ENCODE data around the gene SECISBP2. TPM values are rescaled to one million over a fixed set of nuclear protein-coding genes. Genes with fewer than 3 reads are reported as not detected.
"Not testable (repeated sequence)": the region's sequence is repeated elsewhere in the genome, so short reads cannot be mapped to it uniquely, and the experiment has no call there.

Gene SECISBP2, protein sequence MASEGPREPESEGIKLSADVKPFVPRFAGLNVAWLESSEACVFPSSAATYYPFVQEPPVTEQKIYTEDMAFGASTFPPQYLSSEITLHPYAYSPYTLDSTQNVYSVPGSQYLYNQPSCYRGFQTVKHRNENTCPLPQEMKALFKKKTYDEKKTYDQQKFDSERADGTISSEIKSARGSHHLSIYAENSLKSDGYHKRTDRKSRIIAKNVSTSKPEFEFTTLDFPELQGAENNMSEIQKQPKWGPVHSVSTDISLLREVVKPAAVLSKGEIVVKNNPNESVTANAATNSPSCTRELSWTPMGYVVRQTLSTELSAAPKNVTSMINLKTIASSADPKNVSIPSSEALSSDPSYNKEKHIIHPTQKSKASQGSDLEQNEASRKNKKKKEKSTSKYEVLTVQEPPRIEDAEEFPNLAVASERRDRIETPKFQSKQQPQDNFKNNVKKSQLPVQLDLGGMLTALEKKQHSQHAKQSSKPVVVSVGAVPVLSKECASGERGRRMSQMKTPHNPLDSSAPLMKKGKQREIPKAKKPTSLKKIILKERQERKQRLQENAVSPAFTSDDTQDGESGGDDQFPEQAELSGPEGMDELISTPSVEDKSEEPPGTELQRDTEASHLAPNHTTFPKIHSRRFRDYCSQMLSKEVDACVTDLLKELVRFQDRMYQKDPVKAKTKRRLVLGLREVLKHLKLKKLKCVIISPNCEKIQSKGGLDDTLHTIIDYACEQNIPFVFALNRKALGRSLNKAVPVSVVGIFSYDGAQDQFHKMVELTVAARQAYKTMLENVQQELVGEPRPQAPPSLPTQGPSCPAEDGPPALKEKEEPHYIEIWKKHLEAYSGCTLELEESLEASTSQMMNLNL
- total RNA-seq (2014; rRNA removed; shearing (Covaris generic)) = 12.2 and 19.0 TPM in 2 replicates
- polyA plus RNA-seq (2016; fragmentation: Nextera tagmentation; extraction: Ambion mirVana) = 11.9 and 13.0 TPM in 2 replicates

- H3K9ac ChIP-seq = peak within 1 kb of the TSS; percentile 96
- H3K9me2 ChIP-seq (ENCODE audit: insufficient read depth) = no peaks in the 10 kb centered on the region
- H4K20me1 ChIP-seq (ENCODE audit: insufficient read depth) = no peaks in the 10 kb centered on the region
- peak within 1 kb of the TSS; percentile 96 for H3K4me2 ChIP-seq (ENCODE audit: unreplicated experiment)
- H3K9me3 ChIP-seq (ENCODE audit: low read depth) = no peaks in the 10 kb centered on the region
- peaks cover 47% of the 10 kb centered on the region for H3F3A ChIP-seq (ENCODE audit: insufficient read depth)
- peaks cover 86% of the 10 kb centered on the region for H3K79me2 ChIP-seq (ENCODE audit: insufficient read depth)
- peak within 1 kb of the TSS; percentile 99 for H3K27ac ChIP-seq
- DNase-seq = peak; percentile 98
- TF ChIP-seq EZH2phosphoT487 (IDR thresholded peaks at IDR 0.05; ENCODE audit: insufficient read depth, low read depth) (no peak), EZH2 (IDR thresholded peaks at IDR 0.05; ENCODE audit: insufficient read depth, poor library complexity, severe bottlenecking) (no peak)
- no peaks in the 10 kb centered on the region for H3K27me3 ChIP-seq (replicated peaks; ENCODE audit: insufficient read depth)
- in situ Hi-C loops (cut with MboI) = no loop called here
- 0 out of 2 replicates have a peak, but pooled peaks cover 4% of the 10 kb centered on the region for H3K36me3 ChIP-seq (ENCODE audit: low read depth)
- peak within 1 kb of the TSS; percentile 94 for H3K4me3 ChIP-seq
- WGBS, 2 experiments (ENCODE audit: low coverage in 1 of 2, low lambda C conversion rate in 2 of 2, missing lambda C conversion rate in 2 of 2) = 0 to 2% methylated on average over 68 to 82 of the region's 91 CpGs
- H3K4me1 ChIP-seq (ENCODE audit: insufficient read depth) = peaks cover 44% of the 10 kb centered on the region
- H2AFZ ChIP-seq = peak within 1 kb of the TSS; percentile 57
Measured at GRCh38 chr9:89318123-89319014, at the start of gene SECISBP2. SECISBP2 (plus strand) TSS chr9:89318500; CDS start chr9:89318577, 77 bp downstream.

DNA sequence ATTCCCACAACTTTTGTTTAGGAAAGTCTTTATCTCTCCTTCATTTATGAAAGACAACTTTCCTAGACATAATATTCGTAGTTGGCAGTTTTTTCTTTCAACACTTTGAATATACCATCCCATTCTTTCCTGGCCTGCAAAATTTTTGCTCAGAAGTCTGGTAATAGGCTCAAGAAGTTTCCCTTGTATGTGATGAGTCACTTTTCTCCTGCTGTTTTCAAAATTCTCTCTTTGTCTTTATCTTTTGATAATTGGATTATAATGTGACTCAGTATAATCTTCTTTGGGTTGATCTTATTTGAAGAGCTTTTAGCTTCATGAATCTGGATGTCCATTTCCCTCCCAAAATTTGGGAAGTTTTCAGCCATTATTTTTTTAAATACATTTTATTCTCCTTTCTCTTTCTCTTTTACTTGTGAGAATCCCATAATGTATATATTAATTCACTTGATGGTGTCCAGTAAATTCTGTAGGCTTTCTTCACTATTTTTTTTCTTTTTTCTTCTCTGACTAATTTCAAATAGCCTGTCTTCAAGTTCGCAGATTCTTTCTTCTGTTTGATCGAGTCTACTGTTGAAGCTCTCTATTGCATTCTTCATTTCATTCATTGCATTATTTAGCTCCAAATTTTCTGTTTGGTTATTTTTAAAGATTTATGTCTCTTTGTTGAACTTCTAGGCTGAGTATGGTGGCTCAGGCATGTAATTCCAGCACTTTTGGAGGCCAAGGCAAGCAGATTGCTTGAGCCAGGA lies 44.6 kb upstream of the SECISBP2 start:
- H3K9ac ChIP-seq = no peak overlapping the region
- no peak overlapping the region for H3K4me3 ChIP-seq
- no peaks in the 10 kb centered on the region for H4K20me1 ChIP-seq (ENCODE audit: insufficient read depth)
- no peaks in the 10 kb centered on the region for H3K79me2 ChIP-seq (ENCODE audit: insufficient read depth)
- no peaks in the 10 kb centered on the region for H3K9me2 ChIP-seq (ENCODE audit: insufficient read depth)
- H3K27ac ChIP-seq = no peak overlapping the region
- H2AFZ ChIP-seq = no peak overlapping the region
- no peak overlapping the region for H3K4me2 ChIP-seq (ENCODE audit: unreplicated experiment)
- TF ChIP-seq EZH2phosphoT487 (IDR thresholded peaks at IDR 0.05; ENCODE audit: insufficient read depth, low read depth) = no peak
- no peak for TF ChIP-seq EZH2 (IDR thresholded peaks at IDR 0.05; ENCODE audit: insufficient read depth, poor library complexity, severe bottlenecking)
- DNase-seq = no peak
- 76 to 77% methylated on average over 3 of the region's 3 CpGs for WGBS, 2 experiments (ENCODE audit: low coverage in 1 of 2, low lambda C conversion rate in 2 of 2, missing lambda C conversion rate in 2 of 2)
- in situ Hi-C loops (cut with MboI) = loop anchor here (10.0 kb wide), 1 partner anchor 269 kb away; no protein-coding TSS in a partner anchor
- H3K4me1 ChIP-seq (ENCODE audit: insufficient read depth) = peaks cover 8% of the 10 kb centered on the region
- H3K27me3 ChIP-seq (replicated peaks; ENCODE audit: insufficient read depth) = no peaks in the 10 kb centered on the region
- no peaks in the 10 kb centered on the region for H3K9me3 ChIP-seq (ENCODE audit: low read depth)
- no peaks in the 10 kb centered on the region for H3K36me3 ChIP-seq (ENCODE audit: low read depth)
- peaks cover 13% of the 10 kb centered on the region for H3F3A ChIP-seq (ENCODE audit: insufficient read depth)

DNA sequence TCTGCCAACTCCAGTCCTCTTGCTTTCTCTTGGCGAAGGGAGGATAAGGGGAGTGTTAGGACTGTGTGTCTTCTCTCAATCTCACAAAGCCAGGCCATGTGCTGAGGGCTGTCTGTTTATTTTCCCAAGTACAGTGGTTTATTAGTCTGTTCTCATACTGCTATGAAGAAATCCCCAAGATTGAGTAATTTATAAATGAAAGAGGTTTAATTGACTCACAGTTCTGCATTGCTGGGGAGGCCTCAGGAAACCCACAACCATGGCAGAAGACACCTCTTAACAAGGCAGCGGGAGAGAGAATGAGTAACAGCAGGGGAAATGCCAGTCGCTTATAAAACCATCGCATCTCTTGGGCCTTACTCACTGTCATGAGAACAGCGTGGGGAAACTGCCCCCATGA lies 43.5 kb upstream of the SECISBP2 start:
- no peaks in the 10 kb centered on the region for H3K36me3 ChIP-seq (ENCODE audit: low read depth)
- H3K4me2 ChIP-seq (ENCODE audit: unreplicated experiment) = no peak overlapping the region

DNA sequence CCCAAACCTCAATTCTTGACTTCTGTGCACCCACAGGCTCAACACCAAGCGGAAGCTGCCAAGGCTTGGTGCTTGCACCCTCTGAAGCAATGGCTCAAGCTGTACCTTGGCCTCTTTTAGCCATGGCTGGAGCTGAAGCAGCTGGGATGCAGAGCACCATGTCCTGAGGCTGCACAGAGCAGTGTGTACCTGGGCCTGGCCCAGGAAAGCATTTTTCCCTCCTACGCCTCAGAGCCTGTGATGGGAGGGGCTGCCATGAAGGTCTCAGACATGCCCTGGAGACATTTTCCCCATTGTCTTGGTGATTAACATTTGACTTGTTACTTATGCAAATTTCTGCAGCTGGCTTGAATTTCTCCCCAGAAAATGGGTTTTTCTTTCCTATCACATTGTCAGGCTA lies 42.3 kb upstream of the SECISBP2 start:
- H3K4me2 ChIP-seq (ENCODE audit: unreplicated experiment); H3K9me2 ChIP-seq (ENCODE audit: insufficient read depth); DNase-seq; H3K27ac ChIP-seq; H3K9me3 ChIP-seq (ENCODE audit: low read depth); H4K20me1 ChIP-seq (ENCODE audit: insufficient read depth); H3K4me3 ChIP-seq; H3K36me3 ChIP-seq (ENCODE audit: low read depth); H3K27me3 ChIP-seq (replicated peaks; ENCODE audit: insufficient read depth); H3K79me2 ChIP-seq (ENCODE audit: insufficient read depth); H3K9ac ChIP-seq; H3K4me1 ChIP-seq (ENCODE audit: insufficient read depth); H2AFZ ChIP-seq: not testable (repeated sequence)
- in situ Hi-C loops (cut with MboI) = loop anchor here (10.0 kb wide), 1 partner anchor 271 kb away; no protein-coding TSS in a partner anchor
- 91 to 95% methylated on average over 2 of the region's 2 CpGs for WGBS, 2 experiments (ENCODE audit: low coverage in 1 of 2, low lambda C conversion rate in 2 of 2, missing lambda C conversion rate in 2 of 2)
- H3F3A ChIP-seq (ENCODE audit: insufficient read depth) = peaks cover 13% of the 10 kb centered on the region

More for the DNA sequence above, 43.5 kb upstream of the SECISBP2 start:
- Histone ChIP-seq H3K9me2 (ENCODE audit: insufficient read depth) (no peaks in the 10 kb centered on the region), H3K27me3 (replicated peaks; ENCODE audit: insufficient read depth) (no peaks in the 10 kb centered on the region), H3K27ac (peak overlapping the region; percentile 80), H3K9ac (peak overlapping the region; percentile 51), H3K79me2 (ENCODE audit: insufficient read depth) (no peaks in the 10 kb centered on the region), H2AFZ (no peak overlapping the region), H3K4me3 (no peak overlapping the region), H3F3A (ENCODE audit: insufficient read depth) (peaks cover 13% of the 10 kb centered on the region), H3K9me3 (ENCODE audit: low read depth) (no peaks in the 10 kb centered on the region), H3K4me1 (ENCODE audit: insufficient read depth) (peaks cover 8% of the 10 kb centered on the region), H4K20me1 (ENCODE audit: insufficient read depth) (no peaks in the 10 kb centered on the region)
- DNase-seq = peak; percentile 95
- TF ChIP-seq EZH2phosphoT487 (IDR thresholded peaks at IDR 0.05; ENCODE audit: insufficient read depth, low read depth) = no peak
- TF ChIP-seq EZH2 (IDR thresholded peaks at IDR 0.05; ENCODE audit: insufficient read depth, poor library complexity, severe bottlenecking) = no peak
- in situ Hi-C loops (cut with MboI) = loop anchor here (10.0 kb wide), 1 partner anchor 270 kb away; no protein-coding TSS in a partner anchor
- WGBS, 2 experiments (ENCODE audit: low coverage in 1 of 2, low lambda C conversion rate in 2 of 2, missing lambda C conversion rate in 2 of 2) = 16% methylated on average over 5 of the region's 5 CpGs
